ENCODE measurements around the gene BARX2.

The BARX2 gene

DNA sequence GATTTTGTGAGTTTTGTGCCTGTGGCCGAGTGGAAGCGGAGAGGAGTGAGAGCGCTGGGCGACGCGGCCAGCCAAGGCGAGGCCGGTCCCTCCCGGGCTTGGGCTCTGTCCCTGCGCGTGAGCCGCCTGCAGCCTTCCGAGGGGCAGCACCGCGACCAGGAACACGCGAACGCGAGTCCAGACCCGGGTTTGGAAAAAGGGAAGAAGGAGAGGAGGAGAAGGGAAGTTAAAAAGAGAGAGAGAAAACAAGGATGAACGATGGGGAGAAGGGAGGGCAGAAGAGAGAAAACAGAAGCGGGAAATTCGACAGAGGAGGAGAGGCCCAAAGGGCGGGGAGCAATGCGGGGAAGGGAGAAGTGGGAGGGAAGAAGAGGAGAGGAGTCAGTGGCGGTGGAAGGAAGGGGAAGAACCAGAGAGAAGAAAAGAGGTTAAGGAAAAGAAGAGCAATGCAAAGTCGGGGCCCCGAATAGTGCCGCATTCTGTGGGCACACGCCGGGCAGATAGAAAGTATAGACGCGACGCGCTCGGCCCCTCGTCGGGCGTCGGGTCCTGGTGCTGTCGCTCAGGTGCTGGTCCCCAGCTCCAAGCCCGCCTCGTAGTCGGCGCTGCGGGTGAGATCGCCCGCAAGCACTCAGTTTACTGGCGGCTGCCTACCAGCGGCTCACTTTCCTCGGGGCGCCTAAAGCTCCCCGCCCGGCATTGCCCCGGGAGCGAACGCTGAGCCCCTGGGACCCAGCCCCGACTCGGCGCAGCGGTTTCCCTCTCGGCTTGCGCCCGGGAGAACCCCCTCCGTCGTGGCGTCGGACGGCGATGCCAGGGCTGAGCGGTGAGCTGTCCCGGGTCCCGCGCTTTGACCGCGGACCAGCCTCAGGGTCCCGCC, 2.8 kb upstream of the BARX2 start:
- no peak for DNase-seq
- in situ Hi-C loops (cut with HindIII; ENCODE audit: low pct_ligation_motif_present, low pct_unique_long_range_greater_than_20kb, low sequenced_read_pairs): no loop called here

DNA sequence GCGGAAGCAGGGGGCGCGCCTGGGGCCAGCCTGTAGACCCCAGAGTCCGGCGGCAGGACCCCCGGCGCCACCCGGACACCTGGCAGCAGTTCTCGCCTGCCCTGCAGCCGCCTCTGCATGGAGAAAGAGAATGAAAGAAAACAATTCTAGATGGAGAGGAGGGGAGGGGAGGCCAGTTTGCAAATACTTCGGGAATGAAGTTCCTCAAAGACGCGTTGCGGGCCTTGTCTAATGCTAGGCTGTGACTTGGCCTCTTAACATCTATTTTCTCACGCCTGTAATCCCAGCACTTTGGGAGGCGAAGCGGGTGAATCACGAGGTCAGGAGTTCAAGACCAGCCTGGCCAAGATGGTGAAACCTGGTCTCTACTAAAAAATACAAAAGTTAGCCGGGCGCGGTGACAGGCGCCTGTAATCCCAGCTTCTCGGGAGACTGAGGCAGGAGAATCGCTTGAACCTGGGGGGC, 2.1 kb upstream of the BARX2 start:
- in situ Hi-C loops (cut with HindIII; ENCODE audit: low pct_ligation_motif_present, low pct_unique_long_range_greater_than_20kb, low sequenced_read_pairs): no loop called here
- no peak for DNase-seq

- DNase-seq: no peak
- in situ Hi-C loops (cut with HindIII; ENCODE audit: low pct_ligation_motif_present, low pct_unique_long_range_greater_than_20kb, low sequenced_read_pairs): no loop called here
Measured at GRCh38 chr11:129374081-129374992, 1.3 kb upstream of the BARX2 start.

DNA sequence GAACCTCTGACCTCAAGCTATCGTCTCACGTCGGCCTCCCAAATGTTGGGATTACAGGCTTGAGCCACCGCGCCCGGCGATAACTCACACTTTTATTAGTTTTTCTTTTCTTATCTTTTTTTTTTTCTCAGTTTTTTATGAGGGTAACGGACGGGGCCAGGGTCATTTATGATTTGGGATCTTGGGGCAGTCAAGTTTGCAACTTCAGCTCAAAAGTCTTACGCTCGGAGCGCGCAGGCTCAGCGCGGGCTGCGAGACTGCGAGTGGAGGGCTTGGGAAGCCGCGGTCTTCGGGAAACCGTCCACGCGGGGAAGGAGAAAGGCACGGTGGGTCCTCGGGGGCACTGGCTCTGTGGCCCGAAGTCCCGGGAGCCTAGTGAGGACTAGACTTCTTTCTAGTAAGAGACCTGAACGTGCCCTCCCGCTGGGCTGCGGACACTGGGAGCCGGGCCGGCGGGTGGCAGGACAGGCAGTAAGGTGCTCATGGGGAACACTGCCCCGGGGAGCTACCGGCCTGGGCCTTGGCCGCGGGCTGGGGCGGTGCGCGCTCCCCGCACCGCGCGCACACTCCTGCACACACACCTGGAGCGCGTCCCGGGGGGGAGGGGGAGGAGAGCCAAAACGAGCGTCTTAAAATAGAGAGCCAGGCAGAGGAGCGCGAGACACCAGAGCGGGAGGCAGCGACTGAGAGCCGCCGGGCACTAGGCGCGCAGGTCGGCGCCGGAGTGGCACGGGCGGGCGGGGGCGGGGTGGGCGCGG, 476 bp upstream of the BARX2 start:
- in situ Hi-C loops (cut with HindIII; ENCODE audit: low pct_ligation_motif_present, low pct_unique_long_range_greater_than_20kb, low sequenced_read_pairs): no loop called here
- DNase-seq: peak; percentile 4

DNA sequence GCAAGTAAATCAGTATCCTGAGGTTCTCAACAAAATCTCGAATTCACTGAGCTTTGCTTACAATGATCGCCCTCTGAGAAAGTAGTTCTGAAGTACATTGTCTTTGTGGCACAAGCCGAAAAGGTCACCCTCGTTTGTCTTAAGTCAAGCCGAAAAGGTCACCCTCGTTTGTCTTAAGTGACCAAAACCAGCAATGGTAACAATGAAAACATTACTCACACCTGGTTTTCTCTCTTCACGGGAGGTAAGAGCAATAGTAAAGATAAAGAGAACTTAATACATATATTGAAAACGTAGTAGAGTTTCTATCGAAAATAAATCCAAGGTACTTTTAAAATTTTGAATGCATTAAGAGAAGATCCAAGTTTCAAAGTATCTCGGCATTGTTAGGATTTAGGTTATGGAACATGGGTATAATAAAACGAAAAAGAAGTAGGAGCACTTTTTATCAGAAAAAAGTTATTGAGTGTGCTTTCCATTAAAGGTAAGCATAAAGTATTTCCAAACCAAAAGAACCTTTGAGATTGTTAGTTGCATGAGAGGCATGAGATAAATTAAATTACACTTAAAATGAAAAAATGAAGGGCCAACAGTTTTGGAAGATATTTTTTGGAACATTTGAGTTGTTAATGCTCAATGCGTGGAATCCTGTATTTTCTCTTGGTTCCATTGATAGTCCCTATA, 1.2 kb downstream of the BARX2 start:
- in situ Hi-C loops (cut with HindIII; ENCODE audit: low pct_ligation_motif_present, low pct_unique_long_range_greater_than_20kb, low sequenced_read_pairs): no loop called here
- no peak for DNase-seq

DNA sequence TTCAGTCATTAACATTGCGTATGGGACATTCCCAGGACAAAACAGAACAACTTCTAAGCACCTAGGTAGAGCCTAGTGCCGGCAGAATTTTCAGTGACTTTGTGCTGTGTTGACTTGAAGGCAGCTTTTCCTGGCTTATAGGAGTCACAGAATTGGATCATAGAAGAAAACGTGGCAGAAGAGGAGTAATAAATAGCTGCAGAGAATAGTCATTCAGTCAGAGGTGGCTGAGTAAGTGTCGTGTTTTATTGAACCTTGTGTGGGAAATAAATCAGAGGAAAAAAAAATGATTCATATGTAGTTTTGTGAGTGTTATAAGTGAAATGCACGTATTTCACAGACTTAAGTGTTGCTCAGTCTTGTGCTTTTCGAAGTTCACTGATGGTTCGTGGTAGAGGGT, 2.1 kb downstream of the BARX2 start:
- in situ Hi-C loops (cut with HindIII; ENCODE audit: low pct_ligation_motif_present, low pct_unique_long_range_greater_than_20kb, low sequenced_read_pairs): no loop called here
- no peak for DNase-seq

DNA sequence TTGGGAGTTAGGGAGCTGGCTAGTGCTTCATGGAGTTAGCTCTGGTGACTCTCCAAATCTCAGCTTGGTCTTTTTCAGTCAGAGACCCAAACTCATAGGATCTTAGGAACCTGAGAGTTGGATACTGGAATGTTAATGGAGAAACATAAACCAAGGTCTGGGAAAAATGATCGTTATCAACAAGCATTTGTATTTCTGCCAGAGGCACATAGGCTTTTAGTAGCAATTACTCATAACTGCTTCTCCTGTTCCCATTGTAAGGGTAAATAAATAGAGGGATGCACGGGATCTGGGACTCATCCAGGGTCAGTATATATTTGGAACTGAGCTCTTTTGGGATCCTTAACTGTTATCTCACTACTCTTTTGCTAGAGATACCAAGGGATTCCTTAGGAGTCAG, 4.8 kb downstream of the BARX2 start:
- DNase-seq: no peak
- in situ Hi-C loops (cut with HindIII; ENCODE audit: low pct_ligation_motif_present, low pct_unique_long_range_greater_than_20kb, low sequenced_read_pairs): no loop called here

- no peak for DNase-seq
- in situ Hi-C loops (cut with HindIII; ENCODE audit: low pct_ligation_motif_present, low pct_unique_long_range_greater_than_20kb, low sequenced_read_pairs): no loop called here
Measured at GRCh38 chr11:129382583-129382982, 6.9 kb downstream of the BARX2 start.

DNA sequence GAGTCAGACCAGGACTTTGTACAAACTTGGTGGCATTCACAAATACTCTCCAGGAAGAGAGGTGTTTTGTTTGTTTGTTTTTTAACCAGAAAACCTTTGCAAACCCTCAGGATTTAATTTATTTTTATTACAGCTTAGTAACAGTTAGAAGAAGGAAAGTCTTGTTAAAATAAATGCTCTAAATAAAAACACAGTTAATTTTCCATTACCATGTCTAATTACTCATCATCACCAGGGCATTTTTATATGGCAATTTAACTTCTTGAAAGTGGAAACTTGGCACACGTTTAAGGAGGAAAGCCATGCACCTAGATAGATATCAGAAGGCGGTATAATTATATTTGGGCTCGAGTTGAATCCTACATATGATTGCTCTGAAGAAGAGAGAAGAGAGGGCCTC, 7.4 kb downstream of the BARX2 start:
- no peak for DNase-seq
- in situ Hi-C loops (cut with HindIII; ENCODE audit: low pct_ligation_motif_present, low pct_unique_long_range_greater_than_20kb, low sequenced_read_pairs): no loop called here

GRCh38 chr11:129383502-129383901, 7.9 kb downstream of the BARX2 start:
- in situ Hi-C loops (cut with HindIII; ENCODE audit: low pct_ligation_motif_present, low pct_unique_long_range_greater_than_20kb, low sequenced_read_pairs): no loop called here
- DNase-seq: no peak

DNA sequence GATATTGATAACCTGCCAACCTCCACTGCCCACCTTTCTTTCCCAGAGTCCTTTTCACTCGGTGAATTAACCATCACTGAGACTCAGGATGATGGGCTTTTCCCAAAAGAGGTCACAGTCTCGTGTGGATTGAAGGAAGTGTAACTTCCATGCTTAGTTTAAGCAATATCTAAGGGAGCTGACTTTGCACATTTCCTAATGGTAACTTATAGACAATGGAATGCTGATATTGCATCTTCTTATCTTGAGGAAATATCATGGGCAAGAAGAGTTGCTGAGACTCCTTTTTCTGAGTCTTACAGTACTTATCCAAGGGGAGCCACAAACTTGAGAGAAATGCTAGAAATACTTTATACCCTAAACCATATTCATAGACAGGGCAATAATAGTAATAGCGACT, 8.8 kb downstream of the BARX2 start:
- in situ Hi-C loops (cut with HindIII; ENCODE audit: low pct_ligation_motif_present, low pct_unique_long_range_greater_than_20kb, low sequenced_read_pairs): no loop called here
- no peak for DNase-seq

DNA sequence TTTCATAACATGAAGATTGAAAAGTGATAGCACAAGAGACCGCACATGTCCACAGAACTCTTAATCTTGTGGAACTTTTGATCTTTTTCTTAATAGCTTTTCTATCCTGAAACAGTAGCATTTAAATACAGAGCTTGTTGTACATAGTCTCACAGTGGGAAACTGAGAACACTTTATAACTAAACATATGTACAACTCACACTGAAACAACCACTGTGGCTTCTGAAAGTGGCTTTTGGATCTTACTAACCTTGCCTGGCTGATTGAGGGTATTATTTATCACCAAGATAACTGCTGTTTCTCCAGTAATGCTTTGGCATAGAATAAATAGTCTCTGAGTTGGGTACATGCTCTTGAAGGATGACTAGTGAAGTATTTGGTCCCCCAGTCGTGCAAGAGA, 10.2 kb downstream of the BARX2 start:
- DNase-seq: no peak
- in situ Hi-C loops (cut with HindIII; ENCODE audit: low pct_ligation_motif_present, low pct_unique_long_range_greater_than_20kb, low sequenced_read_pairs): no loop called here

DNA sequence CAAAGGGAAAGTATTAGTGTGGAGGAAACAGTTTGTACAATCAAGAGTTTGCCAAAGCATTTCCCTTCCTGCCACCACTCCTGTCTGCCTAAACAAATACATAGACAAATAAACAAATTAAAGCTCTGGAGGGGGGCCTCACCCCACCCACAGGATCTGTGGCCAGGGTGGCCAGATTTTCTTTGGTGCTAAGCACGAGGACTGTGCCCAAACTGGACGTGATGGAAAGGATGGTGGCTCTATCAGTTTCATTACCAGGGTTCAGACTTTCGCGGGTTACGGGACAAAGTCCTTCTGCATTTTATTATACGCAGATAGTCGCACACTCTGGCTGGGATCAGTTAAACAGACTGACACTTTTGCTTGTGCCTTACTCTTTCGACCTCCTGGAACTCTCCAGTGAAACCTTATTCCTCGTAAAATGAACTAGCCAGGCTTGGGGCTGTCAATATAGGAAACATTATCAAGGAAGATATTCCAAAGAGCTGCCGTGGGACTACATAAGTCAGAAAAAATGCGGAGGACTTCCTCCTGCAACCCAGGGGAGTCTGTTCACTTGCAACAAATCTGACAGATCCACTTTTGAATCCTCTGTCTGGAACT, 11.2 kb downstream of the BARX2 start:
- in situ Hi-C loops (cut with HindIII; ENCODE audit: low pct_ligation_motif_present, low pct_unique_long_range_greater_than_20kb, low sequenced_read_pairs): no loop called here
- no peak for DNase-seq

DNA sequence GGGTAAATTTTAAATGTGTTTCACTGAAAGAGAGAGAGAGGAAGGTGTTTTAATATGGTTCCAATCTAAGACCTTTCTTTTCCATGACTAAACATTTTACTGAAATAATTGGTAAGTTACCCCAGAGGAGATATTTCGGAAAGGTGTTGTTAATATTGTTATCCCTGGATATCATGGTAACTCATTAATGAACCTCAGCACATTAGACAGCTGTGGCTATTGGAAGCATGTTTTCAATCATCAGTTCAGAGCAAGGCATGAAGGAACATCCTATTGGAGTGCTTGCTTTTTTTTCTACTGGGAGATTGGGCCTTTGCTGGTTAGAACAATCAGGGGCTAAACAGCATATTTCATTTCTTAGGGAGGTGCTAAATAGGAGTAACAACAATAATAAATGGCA, 11.8 kb downstream of the BARX2 start:
- in situ Hi-C loops (cut with HindIII; ENCODE audit: low pct_ligation_motif_present, low pct_unique_long_range_greater_than_20kb, low sequenced_read_pairs): no loop called here

DNA sequence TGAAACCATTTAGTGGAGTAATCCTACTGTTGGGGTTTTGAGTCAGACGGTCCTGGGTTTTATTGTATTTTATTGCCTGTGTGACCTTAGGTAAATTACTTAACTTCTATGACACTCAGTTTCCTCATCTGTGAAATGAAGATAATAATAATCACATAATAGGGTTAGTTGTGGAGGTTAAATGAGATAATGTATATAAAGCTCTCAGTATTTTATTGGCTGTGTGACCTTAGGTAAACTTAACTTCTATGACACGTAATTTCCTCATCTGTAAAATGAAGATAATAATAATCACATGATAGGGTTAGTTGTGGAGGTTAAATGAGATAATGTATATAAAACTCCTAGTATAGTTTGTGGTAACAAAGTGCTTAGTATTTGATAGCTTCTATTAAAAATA, 13.2 kb downstream of the BARX2 start:
- no peak for DNase-seq
- in situ Hi-C loops (cut with HindIII; ENCODE audit: low pct_ligation_motif_present, low pct_unique_long_range_greater_than_20kb, low sequenced_read_pairs): no loop called here

More for the DNA sequence above, 11.8 kb downstream of the BARX2 start:
- DNase-seq: no peak

- no peak for DNase-seq
- in situ Hi-C loops (cut with HindIII; ENCODE audit: low pct_ligation_motif_present, low pct_unique_long_range_greater_than_20kb, low sequenced_read_pairs): no loop called here
Measured at GRCh38 chr11:129390303-129390821, 14.7 kb downstream of the BARX2 start.

DNA sequence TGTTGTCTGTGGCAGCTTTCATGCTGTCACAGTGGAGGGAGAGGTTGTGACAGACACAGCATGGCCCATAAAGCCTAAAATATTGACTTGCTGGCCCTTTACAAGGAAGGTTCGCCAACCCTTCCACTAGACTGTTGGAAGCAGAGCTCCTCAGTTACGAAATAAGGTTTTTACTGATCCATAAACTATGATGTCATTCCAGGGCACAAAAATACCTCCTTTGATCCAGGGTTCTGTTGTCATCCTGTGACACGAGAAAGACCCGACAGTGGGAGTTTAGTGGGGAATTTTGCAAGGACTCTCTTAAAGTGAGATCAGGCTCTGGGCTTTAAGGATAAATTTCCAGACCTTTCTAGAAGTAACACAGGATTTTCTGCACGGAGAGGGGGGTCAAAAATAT, 15.7 kb downstream of the BARX2 start:
- no peak for DNase-seq
- in situ Hi-C loops (cut with HindIII; ENCODE audit: low pct_ligation_motif_present, low pct_unique_long_range_greater_than_20kb, low sequenced_read_pairs): no loop called here

GRCh38 chr11:129391821-129392220, 16.2 kb downstream of the BARX2 start:
- in situ Hi-C loops (cut with HindIII; ENCODE audit: low pct_ligation_motif_present, low pct_unique_long_range_greater_than_20kb, low sequenced_read_pairs): no loop called here
- no peak for DNase-seq

Measured in ACHN (cell line).